Mesenchymal stem cell (in vitro differentiated cells and primary cell): ENCODE results near the gene OTUD4.

Experiments
- DNase-seq: peaks from one replicate; pipeline ENCODE4 v3.0.0-alpha.2; 2013
- H2AFZ ChIP-seq: one replicate; pipeline ENCODE4 v1.6.1; 2013; ENCODE audit warnings: low read depth, mild to moderate bottlenecking, control low read depth, inconsistent platforms, low read length, moderate library complexity
- H2AK5ac ChIP-seq: 2 replicates; pipeline ENCODE4 v1.6.1; 2013; ENCODE audit warnings: low read length, moderate library complexity, mild to moderate bottlenecking, inconsistent platforms; ENCODE audit not compliant: severe bottlenecking
- H2BK120ac ChIP-seq: one replicate; pipeline ENCODE4 v1.6.1; 2013; ENCODE audit warnings: low read depth, mild to moderate bottlenecking, inconsistent platforms, low read length, moderate library complexity
- H2BK12ac ChIP-seq, 2 experiments: one replicate each; pipeline ENCODE4 v1.6.1; 2013; ENCODE audit warnings: inconsistent platforms in 2 of 2, low read length in 2 of 2, mild to moderate bottlenecking in 2 of 2, moderate library complexity in 2 of 2, control low read depth in 1 of 2
- H2BK15ac ChIP-seq: one replicate; pipeline ENCODE4 v1.6.1; 2013; ENCODE audit warnings: mild to moderate bottlenecking, low read depth, inconsistent platforms; ENCODE audit not compliant: poor library complexity, severe bottlenecking
- H2BK5ac ChIP-seq: 2 replicates; pipeline ENCODE4 v1.6.1; 2013; ENCODE audit warnings: low read depth, mild to moderate bottlenecking, low read length, control low read depth, inconsistent platforms; ENCODE audit not compliant: poor library complexity, severe bottlenecking
- H3K14ac ChIP-seq, 2 experiments: one replicate each; pipeline ENCODE4 v1.6.1; 2013; ENCODE audit warnings: inconsistent platforms in 2 of 2, low read length in 2 of 2, control low read depth in 1 of 2, mild to moderate bottlenecking in 1 of 2, moderate library complexity in 1 of 2
- H3K18ac ChIP-seq, 2 experiments: one replicate each; pipeline ENCODE4 v1.6.1; 2013; ENCODE audit warnings: inconsistent platforms in 2 of 2, low read length in 2 of 2, control low read depth in 1 of 2, low read depth in 1 of 2, mild to moderate bottlenecking in 1 of 2
- H3K23ac ChIP-seq, 2 experiments: one replicate each; pipeline ENCODE4 v1.6.1; 2013; ENCODE audit warnings: inconsistent platforms in 2 of 2, low read length in 2 of 2, mild to moderate bottlenecking in 2 of 2, moderate library complexity in 2 of 2, control low read depth in 1 of 2
- H3K27ac ChIP-seq: 2 replicates; pipeline ENCODE4 v1.5.1; 2013; ENCODE audit warnings: mild to moderate bottlenecking, moderate library complexity, low read length, control low read depth, inconsistent platforms; ENCODE audit not compliant: poor library complexity, severe bottlenecking
- H3K27me3 ChIP-seq, 2 experiments: 2 replicates each; pipeline versions ENCODE4 v1.6.1 to v1.7.0; 2013; ENCODE audit warnings: low read length in 2 of 2, mild to moderate bottlenecking in 2 of 2, moderate library complexity in 2 of 2, control low read depth in 1 of 2, inconsistent platforms in 1 of 2; ENCODE audit not compliant: control insufficient read depth in 1 of 2, insufficient read depth in 1 of 2
- H3K36me3 ChIP-seq, 2 experiments: 2 replicates each; pipeline versions ENCODE4 v1.6.1 to v1.7.0; 2013; ENCODE audit warnings: low read length in 2 of 2, control low read depth in 1 of 2, inconsistent platforms in 1 of 2, low read depth in 1 of 2, mild to moderate bottlenecking in 1 of 2; ENCODE audit not compliant: insufficient read depth in 2 of 2, control insufficient read depth in 1 of 2
- H3K4ac ChIP-seq, 2 experiments: one replicate each; pipeline ENCODE4 v1.6.1; 2013; ENCODE audit warnings: inconsistent platforms in 2 of 2, low read length in 2 of 2, mild to moderate bottlenecking in 2 of 2, moderate library complexity in 2 of 2, control low read depth in 1 of 2, low read depth in 1 of 2
- H3K4me1 ChIP-seq: 2 replicates; pipeline ENCODE4 v1.6.1; 2013; ENCODE audit warnings: low read depth, low read length, control low read depth; ENCODE audit not compliant: control insufficient read depth, insufficient read depth
- H3K4me2 ChIP-seq: 2 replicates; pipeline ENCODE4 v1.6.1; 2013; ENCODE audit warnings: low read length, mild to moderate bottlenecking, inconsistent platforms; ENCODE audit not compliant: poor library complexity, severe bottlenecking
- H3K4me3 ChIP-seq, 2 experiments: 2 replicates each; pipeline versions ENCODE4 v1.5.1 to v1.7.0; 2013; ENCODE audit warnings: low read length in 2 of 2, mild to moderate bottlenecking in 2 of 2, control low read depth in 1 of 2, low read depth in 1 of 2; ENCODE audit not compliant: insufficient read depth in 1 of 2
- H3K79me1 ChIP-seq: replicated peaks from 2 replicates; pipeline ENCODE4 v1.6.1; 2013; ENCODE audit warnings: mild to moderate bottlenecking, control low read depth, low read length, inconsistent platforms; ENCODE audit not compliant: poor library complexity, severe bottlenecking
- H3K9ac ChIP-seq: 2 replicates; pipeline ENCODE4 v1.7.0; 2013; ENCODE audit warnings: mild to moderate bottlenecking, low read length, moderate library complexity
- H3K9me3 ChIP-seq: 2 replicates; pipeline ENCODE4 v1.7.0; 2013; ENCODE audit warnings: mild to moderate bottlenecking, low read length; ENCODE audit not compliant: control insufficient read depth
- H4K8ac ChIP-seq: one replicate; pipeline ENCODE4 v1.6.1; 2013; ENCODE audit warnings: inconsistent platforms, mild to moderate bottlenecking, low read length, moderate library complexity
- H4K91ac ChIP-seq: one replicate; pipeline ENCODE4 v1.6.1; 2013; ENCODE audit warnings: mild to moderate bottlenecking, low read length, inconsistent platforms
- WGBS: methylation state at CpG from one replicate; pipeline ENCODE4 v1.1.7; 2013; ENCODE audit warnings: mixed read lengths; 5-methylcytosine and 5-hydroxymethylcytosine counted together

OTUD4 gene

GRCh38 chr4:145156986-145157385 lies 23.4 kb downstream of the OTUD4 start:
- DNase-seq, result no peak
- Histone ChIP-seq H3K4ac (no peak overlapping the region), H2BK5ac (no peak overlapping the region), H2BK12ac (no peak overlapping the region), H3K27me3 (no peaks in the 10 kb centered on the region), H3K4me2 (no peak overlapping the region), H2BK15ac (no peak overlapping the region), H3K4me3 (no peak overlapping the region), H2BK120ac (no peak overlapping the region), H3K9ac (no peak overlapping the region), H3K18ac (no peak overlapping the region), H3K36me3 (peaks cover 11 to 70% of the 10 kb centered on the region in 2 experiments), H3K23ac (no peak overlapping the region), H3K27ac (no peak overlapping the region), H3K9me3 (no peaks in the 10 kb centered on the region), H4K91ac (no peak overlapping the region), H3K79me1 (peaks cover 8% of the 10 kb centered on the region), H2AK5ac (no peak overlapping the region), H3K14ac (no peak overlapping the region), H2AFZ (no peak overlapping the region), H4K8ac (no peak overlapping the region), H3K4me1 (no peaks in the 10 kb centered on the region)
- 100% methylated on average over 1 of the region's 2 CpGs for WGBS

GRCh38 chr4:145155268-145155870 lies 25.0 kb downstream of the OTUD4 start:
- peaks cover 11% of the 10 kb centered on the region for H3K79me1 ChIP-seq
- H4K8ac ChIP-seq, result no peak overlapping the region

GRCh38 chr4:145154573-145154972 lies 25.8 kb downstream of the OTUD4 start:
- Histone ChIP-seq H2BK12ac (no peak overlapping the region), H3K36me3 (peaks cover 4 to 76% of the 10 kb centered on the region in 2 experiments), H2BK120ac (no peak overlapping the region), H3K9ac (no peak overlapping the region), H2AFZ (no peak overlapping the region), H3K4ac (no peak overlapping the region), H3K4me1 (no peaks in the 10 kb centered on the region), H3K79me1 (peaks cover 12% of the 10 kb centered on the region), H3K4me3 (no peak overlapping the region), H3K23ac (no peak overlapping the region), H4K91ac (no peak overlapping the region), H3K9me3 (no peaks in the 10 kb centered on the region), H3K27ac (no peak overlapping the region), H2BK15ac (no peak overlapping the region), H3K18ac (no peak overlapping the region), H2BK5ac (no peak overlapping the region), H3K4me2 (no peak overlapping the region), H2AK5ac (no peak overlapping the region), H4K8ac (no peak overlapping the region), H3K14ac (no peak overlapping the region), H3K27me3 (no peaks in the 10 kb centered on the region)
- DNase-seq, result peak; percentile 49
- 87% methylated on average over 1 of the region's 1 CpG for WGBS

More at GRCh38 chr4:145155268-145155870, 25.0 kb downstream of the OTUD4 start:
- H3K9ac ChIP-seq, result no peak overlapping the region
- no peaks in the 10 kb centered on the region for H3K9me3 ChIP-seq
- no peak overlapping the region for H3K4me3 ChIP-seq
- H2BK12ac ChIP-seq, result no peak overlapping the region
- no peak overlapping the region for H3K27ac ChIP-seq
- H3K14ac ChIP-seq, result no peak overlapping the region
- no peak overlapping the region for H3K4ac ChIP-seq
- H3K18ac ChIP-seq, result no peak overlapping the region
- H2AFZ ChIP-seq, result no peak overlapping the region
- H2BK120ac ChIP-seq, result no peak overlapping the region
- no peak overlapping the region for H3K23ac ChIP-seq
- H4K91ac ChIP-seq, result no peak overlapping the region
- H3K4me1 ChIP-seq, result no peaks in the 10 kb centered on the region
- H2AK5ac ChIP-seq, result no peak overlapping the region
- no peaks in the 10 kb centered on the region for H3K27me3 ChIP-seq
- H3K36me3 ChIP-seq, result peaks cover 4 to 72% of the 10 kb centered on the region in 2 experiments
- DNase-seq, result no peak
- H3K4me2 ChIP-seq, result no peak overlapping the region
- WGBS, result no CpG with 5 or more reads among the region's 2 CpGs
- H2BK5ac ChIP-seq, result no peak overlapping the region
- H2BK15ac ChIP-seq, result no peak overlapping the region

- H2AFZ ChIP-seq, result no peak overlapping the region
- H2BK120ac ChIP-seq, result no peak overlapping the region
- no peak overlapping the region for H3K9ac ChIP-seq
- H3K27ac ChIP-seq, result no peak overlapping the region
- no peak overlapping the region for H3K4me3 ChIP-seq
- H3K27me3 ChIP-seq, result no peaks in the 10 kb centered on the region
- no peak overlapping the region for H2BK15ac ChIP-seq
- no peak overlapping the region for H4K8ac ChIP-seq
- H3K36me3 ChIP-seq, result peaks cover 7 to 77% of the 10 kb centered on the region in 2 experiments
- no peaks in the 10 kb centered on the region for H3K9me3 ChIP-seq
- H2AK5ac ChIP-seq, result no peak overlapping the region
- H3K14ac ChIP-seq, result no peak overlapping the region
- H3K79me1 ChIP-seq, result peaks cover 16% of the 10 kb centered on the region
- no peak for DNase-seq
- no peak overlapping the region for H3K23ac ChIP-seq
- no peak overlapping the region for H3K4ac ChIP-seq
- H2BK5ac ChIP-seq, result no peak overlapping the region
- WGBS, result no CpG with 5 or more reads among the region's 1 CpG
- no peak overlapping the region for H2BK12ac ChIP-seq
- H4K91ac ChIP-seq, result no peak overlapping the region
- H3K4me1 ChIP-seq, result no peaks in the 10 kb centered on the region
- H3K18ac ChIP-seq, result no peak overlapping the region
- no peak overlapping the region for H3K4me2 ChIP-seq
Measured at GRCh38 chr4:145153904-145154298, 26.5 kb downstream of the OTUD4 start.
